Measurements from ENCODE around the gene MDFIC. TPM values are rescaled to one million over a fixed set of nuclear protein-coding genes. Genes with fewer than 3 reads are reported as not detected.

Gene MDFIC
- total RNA-seq, 4 donors from 2014 or later, result 46.7 to 176 (median 79.2) TPM

DNA sequence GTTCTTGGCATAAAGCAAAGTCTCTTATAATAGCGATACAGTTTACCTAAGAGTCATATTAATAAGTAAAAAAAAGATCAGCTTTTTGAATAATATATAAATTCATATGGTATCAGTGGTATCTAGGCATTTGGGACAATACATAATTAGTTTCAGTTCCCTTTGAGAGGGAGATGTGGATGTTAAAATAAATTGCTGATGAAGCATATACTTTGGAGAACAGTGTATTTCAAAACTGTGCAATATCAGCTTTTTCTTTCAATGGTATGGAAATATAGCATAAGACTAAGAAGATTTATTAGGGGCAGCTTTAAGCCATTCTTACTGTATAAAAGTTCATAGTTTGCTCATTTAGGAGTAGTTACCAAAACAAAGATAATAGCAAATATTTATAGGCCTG lies 35.5 kb downstream of the MDFIC start:
- no peak for ATAC-seq (ENCODE audit: low FRiP score)
- TF ChIP-seq, protein P1, sequence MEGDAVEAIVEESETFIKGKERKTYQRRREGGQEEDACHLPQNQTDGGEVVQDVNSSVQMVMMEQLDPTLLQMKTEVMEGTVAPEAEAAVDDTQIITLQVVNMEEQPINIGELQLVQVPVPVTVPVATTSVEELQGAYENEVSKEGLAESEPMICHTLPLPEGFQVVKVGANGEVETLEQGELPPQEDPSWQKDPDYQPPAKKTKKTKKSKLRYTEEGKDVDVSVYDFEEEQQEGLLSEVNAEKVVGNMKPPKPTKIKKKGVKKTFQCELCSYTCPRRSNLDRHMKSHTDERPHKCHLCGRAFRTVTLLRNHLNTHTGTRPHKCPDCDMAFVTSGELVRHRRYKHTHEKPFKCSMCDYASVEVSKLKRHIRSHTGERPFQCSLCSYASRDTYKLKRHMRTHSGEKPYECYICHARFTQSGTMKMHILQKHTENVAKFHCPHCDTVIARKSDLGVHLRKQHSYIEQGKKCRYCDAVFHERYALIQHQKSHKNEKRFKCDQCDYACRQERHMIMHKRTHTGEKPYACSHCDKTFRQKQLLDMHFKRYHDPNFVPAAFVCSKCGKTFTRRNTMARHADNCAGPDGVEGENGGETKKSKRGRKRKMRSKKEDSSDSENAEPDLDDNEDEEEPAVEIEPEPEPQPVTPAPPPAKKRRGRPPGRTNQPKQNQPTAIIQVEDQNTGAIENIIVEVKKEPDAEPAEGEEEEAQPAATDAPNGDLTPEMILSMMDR (IDR thresholded peaks at IDR 0.05), result no peak

DNA sequence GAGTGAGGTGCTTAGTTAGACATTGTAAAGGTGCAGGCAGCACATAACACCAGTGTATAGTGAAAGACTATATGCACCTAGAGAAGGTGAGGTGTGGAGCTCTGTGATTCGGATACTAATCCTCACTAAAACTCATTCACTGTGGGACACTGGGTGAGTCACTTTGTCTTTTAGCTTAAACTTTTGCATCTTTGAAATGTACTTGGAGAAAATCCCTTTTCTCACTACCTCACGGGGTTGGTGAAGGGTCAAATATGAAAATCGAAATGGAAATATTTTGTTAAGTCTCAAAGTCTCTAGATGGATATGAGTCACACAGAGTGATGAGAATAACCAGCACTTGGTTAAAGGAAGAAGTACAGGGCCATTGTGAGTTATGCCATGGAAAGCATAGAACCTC lies 38.0 kb downstream of the MDFIC start:
- TF ChIP-seq, protein P1 (IDR thresholded peaks at IDR 0.05), result no peak
- ATAC-seq (ENCODE audit: low FRiP score), result no peak
- DNase-seq (ENCODE audit: low spot score), result no peak

More for the DNA sequence above, 35.5 kb downstream of the MDFIC start:
- no peak for DNase-seq (ENCODE audit: low spot score)

DNA sequence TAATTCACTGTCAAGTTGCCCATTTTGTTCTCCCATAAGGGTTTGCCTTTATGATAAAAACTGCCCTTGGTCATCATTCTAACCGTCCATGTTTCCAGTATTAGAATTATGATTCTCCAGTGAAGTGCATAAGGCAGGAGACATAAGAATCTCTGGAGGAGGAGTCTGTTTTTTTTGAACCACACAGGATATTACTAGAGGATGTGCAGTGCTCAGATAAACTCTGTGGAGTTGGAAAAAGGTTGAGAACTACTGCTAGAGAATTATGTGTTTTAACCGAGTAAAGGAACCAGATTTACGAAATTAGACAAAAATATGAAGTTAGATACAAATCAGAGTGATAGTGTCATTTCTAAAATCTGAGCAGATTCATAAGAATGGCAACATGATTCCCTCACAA lies 40.5 kb downstream of the MDFIC start:
- TF ChIP-seq, protein P1 (IDR thresholded peaks at IDR 0.05), result no peak
- DNase-seq (ENCODE audit: low spot score), result no peak
- no peak for ATAC-seq (ENCODE audit: low FRiP score)

DNA sequence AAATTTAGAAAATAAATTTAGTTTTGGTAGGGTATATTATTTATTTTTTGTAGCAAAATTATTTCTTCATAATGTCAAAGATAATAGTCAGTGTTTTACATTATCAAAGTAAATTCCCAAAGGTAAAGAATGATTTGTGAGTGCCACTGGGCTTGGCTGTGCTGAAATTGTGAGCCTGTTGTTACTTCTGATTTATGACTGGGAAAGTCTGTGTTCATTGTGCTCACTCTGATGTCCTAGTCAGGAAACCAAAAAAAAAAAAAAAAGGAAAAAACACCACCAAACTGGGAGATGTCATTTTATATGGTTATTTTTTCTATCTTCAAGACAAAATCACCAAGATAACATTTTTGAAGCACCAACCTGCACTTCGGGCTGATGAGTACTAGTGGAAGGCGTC lies 44.3 kb downstream of the MDFIC start:
- DNase-seq (ENCODE audit: low spot score) (no peak), ATAC-seq (ENCODE audit: low FRiP score) (no peak)
- TF ChIP-seq, protein P1 (IDR thresholded peaks at IDR 0.05), result no peak

DNA sequence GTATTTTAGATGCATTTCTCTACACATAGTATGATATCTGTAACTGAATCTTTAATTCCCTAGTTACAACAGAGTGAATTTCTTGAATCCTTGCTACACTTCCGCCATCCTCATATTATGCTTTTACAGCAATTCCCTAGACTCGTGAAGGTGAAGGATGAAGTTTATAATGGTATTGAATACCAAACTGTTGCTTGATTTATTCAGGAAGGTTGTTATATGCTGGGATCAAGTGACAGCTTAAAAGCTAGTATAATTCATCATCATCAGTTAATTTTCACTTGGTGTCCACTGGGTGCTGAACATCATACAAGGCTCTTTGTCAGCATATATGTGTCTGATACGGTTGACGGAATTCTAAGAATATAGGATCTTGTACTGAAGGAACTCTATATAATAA lies 47.2 kb downstream of the MDFIC start:
- TF ChIP-seq, protein P1 (IDR thresholded peaks at IDR 0.05), result no peak
- no peak for ATAC-seq (ENCODE audit: low FRiP score)
- DNase-seq (ENCODE audit: low spot score), result no peak

DNA sequence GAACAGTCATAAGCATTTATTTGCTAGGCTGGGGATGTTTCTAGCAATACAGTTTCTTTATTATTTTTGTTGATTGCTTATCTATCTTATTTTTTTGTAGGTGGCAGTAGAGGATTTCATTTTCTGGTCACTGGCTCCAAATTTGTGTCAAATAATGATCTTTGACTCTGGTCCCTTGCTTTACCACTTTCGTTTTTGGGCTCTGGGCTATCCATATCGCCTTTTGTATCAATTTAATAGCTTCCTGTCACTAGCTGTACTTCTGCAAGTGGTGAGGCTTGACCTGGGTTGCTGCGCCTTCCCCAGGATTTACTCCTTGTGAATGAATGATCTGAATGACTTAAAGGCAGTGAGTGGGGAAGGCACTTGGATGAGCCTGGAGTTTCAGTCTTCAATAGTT lies 48.4 kb downstream of the MDFIC start:
- TF ChIP-seq, protein P1 (IDR thresholded peaks at IDR 0.05), result no peak
- ATAC-seq (ENCODE audit: low FRiP score), result no peak
- DNase-seq (ENCODE audit: low spot score), result no peak

DNA sequence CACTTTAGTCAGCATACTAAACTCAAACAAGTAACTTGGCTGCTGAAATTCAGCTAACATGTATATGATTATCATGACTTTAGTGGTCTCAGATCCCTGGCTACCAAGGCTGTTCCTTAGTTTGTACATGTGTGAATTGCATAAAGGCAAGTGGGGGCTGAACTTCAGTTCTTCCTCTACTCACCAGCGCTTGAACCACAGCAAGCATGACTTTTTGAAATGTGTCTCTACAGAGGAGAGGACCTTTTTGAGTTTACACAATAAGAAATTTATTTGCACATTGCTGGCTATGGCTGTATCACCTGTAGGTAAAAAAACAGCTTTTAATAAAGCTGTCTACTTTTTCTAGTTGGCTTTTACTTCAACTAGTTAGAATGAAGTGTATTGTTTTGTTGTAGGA lies 48.8 kb downstream of the MDFIC start:
- no peak for DNase-seq (ENCODE audit: low spot score)
- no peak for ATAC-seq (ENCODE audit: low FRiP score)
- TF ChIP-seq, protein P1 (IDR thresholded peaks at IDR 0.05), result no peak

Measured in omental fat pad (tissue), 4 donors.